HUDEP-2 (cell line): Measurements from ENCODE around the gene PPP2R5C.
"Not testable (repeated sequence)": the region's sequence is repeated elsewhere in the genome, so short reads cannot be mapped to it uniquely, and the experiment has no call there.

ENCODE experiments used
- DNase-seq, 76 experiments: peaks; one replicate each; lab custom pipeline; 2025; ENCODE audit not compliant: unreplicated experiment in 76 of 76; lab: John Stamatoyannopoulos, UW

Gene PPP2R5C

GRCh38 chr14:101761032-101761880, at the start of gene PPP2R5C:
TSS of gene PPP2R5C (plus strand) at chr14:101761709. CDS start at chr14:101761894, 185 bp downstream.
- peak in 69 of 76 experiments; percentile 22 to 88 (median 78) for DNase-seq

GRCh38 chr14:101711857-101712233, 49.7 kb upstream of the PPP2R5C start:
- DNase-seq, result not testable (repeated sequence)

- not testable (repeated sequence) for DNase-seq
These were observed 49.2 kb upstream of the PPP2R5C start for GRCh38 chr14:101712341-101712740.

- peak in 2 of 76 experiments; percentile 17 to 20 for DNase-seq
These were observed 48.4 kb upstream of the PPP2R5C start for GRCh38 chr14:101713091-101713490.

GRCh38 chr14:101713621-101714349, 47.7 kb upstream of the PPP2R5C start:
- DNase-seq, result peak in 16 of 76 experiments; percentile 2 to 53 (median 34)

- no peak for DNase-seq
These were observed 47.1 kb upstream of the PPP2R5C start for GRCh38 chr14:101714394-101714793.

- DNase-seq, result no peak
These were observed 46.1 kb upstream of the PPP2R5C start for GRCh38 chr14:101715210-101716076.

- no peak for DNase-seq
These were observed 45.2 kb upstream of the PPP2R5C start for GRCh38 chr14:101716077-101716950.

GRCh38 chr14:101716956-101717662, 44.4 kb upstream of the PPP2R5C start:
- DNase-seq, result no peak

- DNase-seq, result no peak
These were observed 43.6 kb upstream of the PPP2R5C start for GRCh38 chr14:101717663-101718490.

GRCh38 chr14:101719045-101719645, 42.4 kb upstream of the PPP2R5C start:
- DNase-seq, result no peak

- DNase-seq, result no peak
These were observed 41.8 kb upstream of the PPP2R5C start for GRCh38 chr14:101719708-101720107.

- DNase-seq, result peak in 1 of 76 experiments; percentile 8
These were observed 40.4 kb upstream of the PPP2R5C start for GRCh38 chr14:101721111-101721510.

GRCh38 chr14:101721951-101722661, 39.4 kb upstream of the PPP2R5C start:
- DNase-seq, result peak in 7 of 76 experiments; percentile 8 to 47 (median 17)

GRCh38 chr14:101723061-101723595, 38.4 kb upstream of the PPP2R5C start:
- DNase-seq, result no peak

- not testable (repeated sequence) for DNase-seq
These were observed 35.9 kb upstream of the PPP2R5C start for GRCh38 chr14:101725652-101726051.
